HG02870 (cell line): ENCODE results near the gene ETS2.
A peak's percentile ranks its signal among the peaks of the same experiment; 100 is the strongest.

Source experiments
- ATAC-seq: cut with Tn5 transposase; IDR thresholded peaks from one replicate; pipeline ENCODE4 v1.9.1; 2021; ENCODE audit warnings: mild to moderate bottlenecking, moderate library complexity; ENCODE audit not compliant: unreplicated experiment

The ETS2 gene

GRCh38 chr21:38800924-38801744, 4.6 kb upstream of the ETS2 start:
- ATAC-seq, result no peak

DNA sequence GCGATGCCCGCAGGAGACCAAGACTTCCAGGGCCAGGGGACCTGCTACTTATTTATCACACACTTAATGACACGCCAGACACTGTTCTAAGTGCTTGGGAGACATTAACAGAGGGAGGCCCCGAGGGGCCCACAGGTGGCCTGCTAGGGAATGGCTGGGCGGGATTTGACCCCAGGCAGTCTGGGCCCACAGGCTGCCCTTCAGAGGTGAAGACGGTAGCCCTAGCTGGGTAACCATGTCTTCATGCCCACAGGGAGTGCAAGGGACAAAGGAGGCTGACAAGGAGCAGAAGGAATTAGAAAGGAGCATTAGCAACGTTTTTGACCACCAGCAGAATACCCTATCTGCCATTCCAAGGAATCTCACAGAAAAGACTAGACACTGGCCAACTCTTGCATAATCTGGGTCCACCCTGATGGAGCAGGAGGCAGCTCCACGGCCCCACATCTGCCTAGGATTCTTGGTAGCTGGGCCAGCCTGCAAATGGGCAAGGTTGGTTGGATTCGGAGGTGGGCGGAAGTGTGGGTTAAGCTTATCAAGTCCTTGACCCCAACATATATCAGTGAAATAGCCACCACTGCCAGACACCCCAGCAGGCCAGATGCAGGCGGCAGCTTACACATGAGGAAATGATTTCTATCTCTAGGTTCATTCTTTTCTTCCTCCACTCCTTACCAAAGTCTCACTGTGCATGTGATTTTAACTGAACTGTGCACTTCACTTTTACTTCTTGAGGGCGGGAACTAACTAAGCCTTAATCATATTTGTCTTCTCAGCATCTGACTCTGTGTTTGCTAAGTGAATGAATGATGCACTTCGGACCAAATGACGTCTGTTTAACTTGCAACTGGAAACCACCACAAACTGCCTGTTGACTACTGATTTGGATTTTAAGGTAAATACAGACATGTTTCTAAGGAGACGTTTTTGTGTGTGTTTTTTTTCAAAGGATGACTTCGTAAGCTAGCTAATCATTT, 3.4 kb upstream of the ETS2 start:
- no peak for ATAC-seq

DNA sequence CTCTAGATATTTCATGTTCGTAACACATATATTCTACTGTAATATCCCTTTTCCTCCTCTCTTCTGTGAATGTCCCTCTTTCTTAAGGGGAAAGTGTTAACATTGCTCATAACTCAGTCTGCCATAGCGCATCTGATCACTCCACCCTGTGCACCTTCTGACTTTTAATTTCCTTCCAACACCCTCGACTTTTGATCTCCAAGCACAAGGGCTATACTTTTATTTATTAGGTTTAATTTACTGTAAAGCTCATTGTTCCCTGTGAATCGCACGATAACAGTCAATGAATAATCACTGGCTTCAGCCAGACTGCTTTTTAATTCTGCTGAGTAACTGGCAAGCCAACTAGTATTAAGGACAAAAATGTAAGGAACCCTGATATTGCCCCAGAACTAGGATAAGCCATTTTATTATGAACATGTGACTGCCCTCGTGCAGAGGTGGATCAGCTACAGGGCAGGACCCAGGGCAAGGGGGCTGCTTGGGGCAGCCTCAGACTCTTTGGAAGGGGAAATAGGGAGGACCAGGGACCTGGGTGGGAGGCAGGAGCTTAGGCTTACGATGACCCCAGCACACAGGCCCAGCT, 2.6 kb upstream of the ETS2 start:
- no peak for ATAC-seq

DNA sequence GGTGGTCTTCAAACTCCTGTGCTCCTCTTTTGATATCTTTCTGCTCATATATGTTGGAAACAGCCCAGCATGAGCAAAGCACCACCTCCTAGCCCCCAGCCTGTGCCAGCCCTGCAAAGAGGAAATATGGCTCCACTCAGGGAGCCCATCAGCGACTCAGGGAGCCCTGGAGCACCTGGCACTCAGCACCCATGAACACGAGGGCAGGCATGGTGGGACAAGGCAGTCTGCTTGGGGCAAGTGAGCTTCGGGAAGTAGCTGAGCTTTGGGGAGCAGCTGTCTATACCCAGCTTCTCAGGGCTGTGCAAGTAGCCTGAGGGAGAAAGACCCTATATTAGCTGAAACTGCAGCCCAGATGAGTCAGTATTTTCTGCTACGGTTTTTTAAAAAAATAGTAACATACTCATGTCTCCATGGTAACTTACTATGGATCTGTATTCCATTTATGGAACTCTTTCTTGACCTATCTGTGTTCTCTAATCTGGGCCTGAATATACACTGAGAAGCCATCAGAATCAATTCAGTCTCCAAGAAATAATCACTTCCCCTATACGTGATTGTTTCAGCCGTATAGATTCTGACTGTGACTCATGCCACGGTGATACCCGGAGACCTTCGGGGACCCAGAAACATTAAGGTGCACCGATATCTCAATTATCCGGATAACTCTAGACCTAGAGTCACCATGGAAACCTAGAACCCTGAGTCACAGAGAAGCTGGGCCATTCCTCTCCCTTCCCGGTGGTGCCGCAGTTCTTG, 1.5 kb upstream of the ETS2 start:
- ATAC-seq, result no peak

DNA sequence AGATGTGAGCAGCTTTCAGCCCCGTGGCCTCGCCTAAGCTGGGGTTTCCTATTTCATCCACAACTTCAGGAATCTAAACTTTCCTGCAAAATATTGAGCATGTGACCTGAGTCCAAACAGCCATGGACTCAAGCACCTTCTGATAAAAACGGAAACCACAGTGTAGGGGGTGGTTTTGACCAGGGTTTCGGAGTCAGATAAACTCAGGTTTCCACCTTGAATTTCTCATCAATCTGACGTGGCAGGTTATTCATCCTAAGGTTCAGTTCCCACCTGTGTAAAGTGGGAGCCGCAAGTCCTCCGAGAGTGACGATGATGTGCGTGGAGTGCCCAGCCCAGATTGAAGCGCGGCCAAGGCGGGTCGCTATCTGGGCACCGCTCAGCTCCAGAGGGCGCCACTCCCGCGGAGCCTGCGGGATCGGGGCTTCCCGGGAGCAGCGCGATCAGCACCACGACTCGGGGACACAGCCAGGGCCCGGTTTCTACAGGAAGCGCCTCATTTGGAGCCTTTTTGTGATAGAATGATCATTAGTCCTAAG, 871 bp upstream of the ETS2 start:
- ATAC-seq, result no peak

- ATAC-seq, result peak; percentile 25
Observed at GRCh38 chr21:38806153-38806941, 618 bp downstream of the ETS2 start.

DNA sequence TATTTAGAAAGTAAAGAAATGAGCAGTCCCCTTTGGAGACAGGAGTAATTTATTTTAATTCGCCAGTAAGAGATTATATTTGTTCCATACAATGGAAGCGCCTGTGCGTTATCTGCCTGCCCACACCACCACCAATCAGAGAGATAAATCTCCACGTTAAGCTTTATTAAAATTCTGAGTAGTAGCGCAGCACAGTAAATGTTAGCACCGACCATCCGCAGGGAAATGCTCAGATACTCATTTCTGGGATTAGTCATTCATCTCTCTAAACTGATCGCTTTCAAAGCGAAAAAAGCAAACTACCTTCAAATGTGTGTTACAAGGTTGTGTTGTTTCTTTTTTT, 1.2 kb downstream of the ETS2 start:
- no peak for ATAC-seq

- ATAC-seq, result no peak
Observed at GRCh38 chr21:38807441-38807871, 1.7 kb downstream of the ETS2 start.

- ATAC-seq, result no peak
Observed at GRCh38 chr21:38807986-38808385, 2.3 kb downstream of the ETS2 start.

DNA sequence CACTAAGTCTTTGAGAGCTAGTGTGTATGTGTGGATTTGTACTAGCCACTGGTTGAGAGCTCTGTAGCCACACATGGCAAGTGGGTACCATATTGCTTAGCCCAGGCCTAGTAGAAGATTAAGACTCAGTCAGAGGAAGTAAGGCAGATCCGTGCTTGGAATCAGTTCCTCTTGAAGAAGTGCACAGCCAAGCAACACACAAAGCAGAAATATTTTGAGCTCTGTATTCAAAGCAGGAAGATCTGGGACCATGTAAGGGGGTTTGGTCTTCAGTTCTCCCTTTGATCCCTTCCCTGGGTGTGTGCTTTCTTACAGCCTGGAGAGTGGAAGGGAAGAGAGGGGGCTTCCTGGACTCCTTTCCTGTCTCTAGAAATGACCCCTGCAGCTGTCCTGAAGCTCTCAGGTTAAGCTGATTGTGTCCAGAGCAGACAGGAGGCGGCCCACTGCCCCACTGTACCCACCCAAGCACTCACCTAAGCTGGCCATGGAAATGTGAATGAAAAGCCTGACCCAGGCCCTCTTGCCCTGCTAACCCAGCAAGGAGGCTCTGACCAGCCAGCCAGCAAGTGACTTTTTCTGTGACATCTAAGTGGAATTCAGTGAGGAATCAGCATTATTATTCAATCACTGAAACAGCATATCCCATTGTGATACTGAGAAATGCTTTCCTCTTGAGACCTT, 3.6 kb downstream of the ETS2 start:
- ATAC-seq, result no peak

DNA sequence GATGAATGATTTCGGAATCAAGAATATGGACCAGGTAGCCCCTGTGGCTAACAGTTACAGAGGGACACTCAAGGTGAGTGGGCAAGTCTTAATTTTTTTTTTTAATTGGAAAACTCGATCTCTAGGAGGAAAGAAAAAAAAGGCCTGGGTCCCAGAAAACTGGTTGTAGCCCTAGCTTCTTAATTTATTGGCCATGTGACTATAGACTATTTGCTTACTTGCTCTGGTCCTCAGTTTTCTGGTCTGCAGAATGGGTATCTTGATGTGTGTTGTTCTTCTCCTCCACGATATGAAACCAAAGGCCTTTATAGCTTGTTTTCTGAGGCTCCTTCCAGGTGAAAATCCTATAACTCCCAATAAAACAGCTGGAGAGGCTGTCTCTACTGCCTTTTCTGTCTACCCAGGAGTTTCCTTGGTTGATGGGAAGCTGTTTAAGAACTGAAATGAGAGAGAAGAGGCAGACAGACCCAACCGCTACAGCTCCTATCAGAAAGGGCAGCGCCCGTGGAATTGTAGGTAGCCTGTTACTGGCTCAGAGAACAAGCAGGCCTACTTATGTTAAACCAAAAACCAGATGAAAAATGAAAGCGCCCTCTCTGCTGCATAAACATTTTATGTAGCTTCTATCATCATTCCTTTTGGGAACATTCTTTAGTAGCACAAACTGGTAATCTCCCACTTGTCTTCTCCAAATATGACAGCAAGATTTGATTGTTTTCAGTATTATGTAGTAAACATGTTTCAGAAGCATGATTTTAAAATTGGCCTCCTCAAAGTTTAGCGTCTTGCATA, 4.5 kb downstream of the ETS2 start:
- ATAC-seq, result no peak

GRCh38 chr21:38810826-38811164, 5.1 kb downstream of the ETS2 start:
- no peak for ATAC-seq

DNA sequence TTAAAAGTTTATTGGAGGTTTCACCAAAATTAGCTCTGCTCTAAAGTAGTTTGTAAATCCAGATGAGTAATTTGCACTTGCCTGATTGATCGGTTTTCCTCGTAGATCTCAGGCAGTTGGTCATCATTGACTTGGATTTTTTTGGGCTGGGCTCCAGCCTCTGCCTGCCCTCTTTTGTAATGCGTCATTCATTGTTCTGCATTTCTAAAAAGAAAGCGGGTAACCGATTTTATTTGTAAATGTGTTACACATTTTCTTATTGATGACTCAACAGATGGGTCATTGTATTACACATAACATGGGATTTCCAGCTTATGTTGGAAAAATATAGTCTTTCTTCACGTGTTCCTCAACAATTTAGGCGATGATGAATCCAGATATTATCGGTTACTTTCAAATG, 5.5 kb downstream of the ETS2 start:
- no peak for ATAC-seq

DNA sequence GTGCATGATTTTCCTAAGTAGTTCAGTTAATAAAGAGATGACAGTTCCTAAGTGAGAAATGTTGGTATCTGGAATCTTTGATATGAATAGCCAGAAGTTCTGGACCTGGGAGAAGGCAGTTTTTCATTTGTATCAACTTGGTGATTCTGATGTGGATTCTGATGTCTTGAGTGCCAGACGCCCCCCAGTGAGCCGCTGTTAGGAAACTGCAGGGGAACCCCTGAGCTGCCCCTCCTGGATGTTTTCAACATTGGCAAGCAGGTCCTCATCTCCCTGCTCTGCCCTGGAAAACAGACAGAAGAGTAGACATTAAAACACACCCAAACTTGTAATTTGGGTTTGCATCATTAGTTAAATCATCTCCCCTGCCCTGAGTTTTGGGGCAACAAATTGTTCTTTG, 7.4 kb downstream of the ETS2 start:
- ATAC-seq, result no peak

DNA sequence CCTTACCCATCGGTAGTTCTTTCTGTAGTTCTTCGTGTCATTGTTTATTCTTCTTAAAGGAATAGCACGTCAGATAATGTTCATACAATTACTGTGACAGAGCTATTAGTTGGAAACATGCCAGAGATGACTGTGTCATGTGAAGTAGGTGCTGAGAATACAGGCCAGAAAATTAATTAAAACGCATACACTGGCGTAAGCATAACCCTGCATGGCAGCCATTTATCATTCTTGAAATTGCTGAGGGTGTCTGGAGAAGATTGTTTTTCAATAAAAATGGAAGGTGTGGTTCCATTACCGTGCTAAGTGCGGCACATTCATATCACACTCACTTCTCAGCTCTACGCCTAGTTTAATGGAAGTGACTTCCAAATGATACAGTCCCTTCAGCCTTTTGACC, 7.8 kb downstream of the ETS2 start:
- ATAC-seq, result no peak

DNA sequence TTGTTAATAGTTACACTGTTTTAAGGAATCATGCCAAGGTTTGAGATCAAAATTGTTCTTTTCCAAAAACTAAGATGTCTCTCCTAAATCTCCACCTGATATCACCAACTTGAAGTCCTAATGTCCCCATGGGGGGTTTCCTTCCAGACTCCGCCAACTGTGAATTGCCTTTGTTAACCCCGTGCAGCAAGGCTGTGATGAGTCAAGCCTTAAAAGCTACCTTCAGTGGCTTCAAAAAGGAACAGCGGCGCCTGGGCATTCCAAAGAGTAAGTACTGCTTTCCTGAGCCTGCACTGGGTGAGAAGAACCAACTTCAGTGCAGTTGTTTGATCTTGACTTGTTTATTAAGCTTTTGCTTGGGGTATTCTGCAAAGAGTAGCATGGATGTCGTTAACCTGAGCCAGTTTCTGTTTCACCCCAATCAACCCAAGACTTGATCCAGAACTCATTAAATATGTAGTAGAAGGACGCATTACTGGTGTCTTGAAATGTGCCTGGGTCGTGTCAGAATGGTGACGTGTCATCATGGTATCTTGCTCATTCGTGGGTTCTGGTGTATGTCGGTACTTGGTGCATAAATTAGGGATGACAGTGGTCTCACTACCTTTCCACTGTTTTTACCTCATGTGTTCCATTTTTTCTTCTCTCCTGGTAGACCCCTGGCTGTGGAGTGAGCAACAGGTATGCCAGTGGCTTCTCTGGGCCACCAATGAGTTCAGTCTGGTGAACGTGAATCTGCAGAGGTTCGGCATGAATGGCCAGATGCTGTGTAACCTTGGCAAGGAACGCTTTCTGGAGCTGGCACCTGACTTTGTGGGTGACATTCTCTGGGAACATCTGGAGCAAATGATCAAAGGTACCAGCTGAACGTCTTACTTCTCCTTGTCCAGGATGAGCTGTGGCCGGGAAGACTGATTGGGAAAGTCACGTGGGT, 8.7 kb downstream of the ETS2 start:
- no peak for ATAC-seq

- ATAC-seq, result no peak
Observed at GRCh38 chr21:38815060-38815405, 9.3 kb downstream of the ETS2 start.
